Measurements from ENCODE around the gene SNX22. TPM values are rescaled to one million over a fixed set of nuclear protein-coding genes. Genes with fewer than 3 reads are reported as not detected.
A peak's percentile ranks its signal among the peaks of the same experiment; 100 is the strongest.

Gene SNX22
- total and polyA plus RNA-seq, 9 donors, result 0.07 to 2.3 (median 0.28) TPM; not detected in 1

- no peak overlapping the region for H3K27ac ChIP-seq
- TF ChIP-seq CTCF (IDR thresholded peaks at IDR 0.05) (no peak), EP300 (IDR thresholded peaks at IDR 0.05) (no peak), POLR2A (IDR thresholded peaks at IDR 0.05) (no peak)
- no peak overlapping the region for H3K4me3 ChIP-seq
- peaks cover 4% of the 10 kb centered on the region for H3K4me1 ChIP-seq (ENCODE audit: insufficient read depth)
- WGBS, 3 donors, result 68 to 74% (median 69%) methylated on average over 6 to 8 of the region's 8 CpGs
- no peaks in the 10 kb centered on the region for H3K27me3 ChIP-seq
- intact Hi-C loops (cut with DNase I), result no loop called here
- no peaks in the 10 kb centered on the region for H3K36me3 ChIP-seq
- H3K9me3 ChIP-seq, result no peaks in the 10 kb centered on the region
- no peak for DNase-seq
These were observed 14.2 kb upstream of the SNX22 start for GRCh38 chr15:64137226-64137833.

GRCh38 chr15:64138331-64138941, 13.1 kb upstream of the SNX22 start:
- TF ChIP-seq EP300 (IDR thresholded peaks at IDR 0.05), result no peak
- 83 to 92% (median 90%) methylated on average over 4 of the region's 4 CpGs for WGBS, 3 donors
- intact Hi-C loops (cut with DNase I), result no loop called here
- no peaks in the 10 kb centered on the region for H3K27me3 ChIP-seq
- no peaks in the 10 kb centered on the region for H3K9me3 ChIP-seq
- peak in 1 of 5 donors; percentile 8 for DNase-seq
- H3K4me1 ChIP-seq (ENCODE audit: insufficient read depth), result peaks cover 4% of the 10 kb centered on the region
- no peak overlapping the region for H3K27ac ChIP-seq
- no peak overlapping the region for H3K4me3 ChIP-seq
- no peaks in the 10 kb centered on the region for H3K36me3 ChIP-seq

- H3K27me3 ChIP-seq, result no peaks in the 10 kb centered on the region
- H3K4me1 ChIP-seq (ENCODE audit: insufficient read depth), result no peaks in the 10 kb centered on the region
- H3K9me3 ChIP-seq, result no peaks in the 10 kb centered on the region
- WGBS, 3 donors, result 95 to 99% (median 98%) methylated on average over 8 of the region's 8 CpGs
- no peak for TF ChIP-seq EP300 (IDR thresholded peaks at IDR 0.05)
- TF ChIP-seq POLR2A (IDR thresholded peaks at IDR 0.05), result no peak
- no peak for TF ChIP-seq CTCF (IDR thresholded peaks at IDR 0.05)
- H3K4me3 ChIP-seq, result no peak overlapping the region
- H3K36me3 ChIP-seq, result no peaks in the 10 kb centered on the region
- no peak for DNase-seq
- H3K27ac ChIP-seq, result no peak overlapping the region
- intact Hi-C loops (cut with DNase I), result no loop called here
These were observed 9.6 kb upstream of the SNX22 start for GRCh38 chr15:64141798-64142512.

- Histone ChIP-seq H3K27me3 (no peaks in the 10 kb centered on the region), H3K27ac (no peak overlapping the region), H3K4me3 (no peak overlapping the region), H3K36me3 (no peaks in the 10 kb centered on the region), H3K9me3 (no peaks in the 10 kb centered on the region), H3K4me1 (ENCODE audit: insufficient read depth) (no peaks in the 10 kb centered on the region)
- intact Hi-C loops (cut with DNase I), result no loop called here
- no peak for TF ChIP-seq EP300 (IDR thresholded peaks at IDR 0.05)
- no peak for TF ChIP-seq CTCF (IDR thresholded peaks at IDR 0.05)
- no peak for TF ChIP-seq POLR2A (IDR thresholded peaks at IDR 0.05)
- WGBS, 3 donors, result 83 to 91% (median 86%) methylated on average over 6 of the region's 6 CpGs
- DNase-seq, result no peak
These were observed 8.3 kb upstream of the SNX22 start for GRCh38 chr15:64143276-64143675.

GRCh38 chr15:64144192-64144564, 7.4 kb upstream of the SNX22 start:
- H3K27ac ChIP-seq, result no peak overlapping the region
- intact Hi-C loops (cut with DNase I), result no loop called here
- 79 to 84% (median 82%) methylated on average over 8 of the region's 8 CpGs for WGBS, 3 donors

More at GRCh38 chr15:64144192-64144564, 7.4 kb upstream of the SNX22 start:
- Histone ChIP-seq H3K4me3 (no peak overlapping the region), H3K9me3 (no peaks in the 10 kb centered on the region), H3K36me3 (no peaks in the 10 kb centered on the region), H3K4me1 (ENCODE audit: insufficient read depth) (no peaks in the 10 kb centered on the region), H3K27me3 (no peaks in the 10 kb centered on the region)
- DNase-seq, result peak in 1 of 5 donors; percentile 9
- TF ChIP-seq CTCF (IDR thresholded peaks at IDR 0.05) (no peak), POLR2A (IDR thresholded peaks at IDR 0.05) (no peak), EP300 (IDR thresholded peaks at IDR 0.05) (no peak)

All from ovary (tissue), 9 donors.